HL-60 (cell line): ENCODE measurements around the gene SORCS1.

Experiments
- DNase-seq, 2 experiments: peaks; one replicate each; pipeline ENCODE4 v3.0.0-alpha.2; 2010 to 2020; ENCODE audit warnings: low read depth in 1 of 2, low spot score in 1 of 2
- H3K27ac ChIP-seq: fragments of 250-450 bp; sonication (Bioruptor Pico); replicated peaks from 2 replicates; pipeline ENCODE4 v1.5.1; 2020; ENCODE audit warnings: mild to moderate bottlenecking, moderate library complexity
- H3K27me3 ChIP-seq: fragments of 250-450 bp; sonication (Bioruptor Pico); 2 replicates; pipeline ENCODE4 v1.5.1; 2021; ENCODE audit warnings: mild to moderate bottlenecking, moderate library complexity; ENCODE audit not compliant: insufficient read depth, poor library complexity, severe bottlenecking
- H3K4me3 ChIP-seq: replicated peaks from 2 replicates; pipeline ENCODE4 v1.5.1; 2011; ENCODE audit warnings: mild to moderate bottlenecking, control low read depth, low read length; ENCODE audit not compliant: insufficient read depth
- CTCF ChIP-seq: IDR thresholded peaks from one replicate; pipeline ENCODE4 v1.5.1; 2011; ENCODE audit warnings: low read length, control low read depth, inconsistent platforms; ENCODE audit not compliant: insufficient read depth
- GABPA ChIP-seq: IDR thresholded peaks from 2 replicates; pipeline ENCODE4 v1.6.1; 2012; ENCODE audit warnings: low read depth
- POLR2AphosphoS5 ChIP-seq: IDR thresholded peaks from 2 replicates; pipeline ENCODE4 v1.6.1; 2012; ENCODE audit warnings: low read depth
- REST ChIP-seq: IDR thresholded peaks from 2 replicates; pipeline ENCODE4 v1.6.1; 2012; ENCODE audit warnings: low read depth; ENCODE audit not compliant: insufficient replicate concordance
- SPI1 ChIP-seq: IDR thresholded peaks from 2 replicates; pipeline ENCODE4 v1.6.1; 2012; ENCODE audit warnings: low read depth, mild to moderate bottlenecking, borderline replicate concordance

The SORCS1 gene

GRCh38 chr10:106768204-106768603 lies 396.3 kb downstream of the SORCS1 start:
- H3K27me3 ChIP-seq, result no peaks in the 10 kb centered on the region
- H3K4me3 ChIP-seq, result no peak overlapping the region
- TF ChIP-seq SPI1 (no peak), CTCF (no peak), POLR2AphosphoS5 (no peak), GABPA (no peak), REST (no peak)
- DNase-seq, result no peak
- H3K27ac ChIP-seq, result no peak overlapping the region

GRCh38 chr10:106765928-106766327 lies 398.6 kb downstream of the SORCS1 start:
- DNase-seq, result no peak
- no peak overlapping the region for H3K4me3 ChIP-seq
- H3K27ac ChIP-seq, result no peak overlapping the region
- TF ChIP-seq GABPA (no peak), SPI1 (no peak), POLR2AphosphoS5 (no peak), CTCF (no peak), REST (no peak)
- no peaks in the 10 kb centered on the region for H3K27me3 ChIP-seq

GRCh38 chr10:106765241-106765754 lies 399.2 kb downstream of the SORCS1 start:
- TF ChIP-seq SPI1 (no peak), GABPA (no peak), CTCF (no peak), POLR2AphosphoS5 (no peak), REST (no peak)
- no peak overlapping the region for H3K27ac ChIP-seq
- H3K27me3 ChIP-seq, result no peaks in the 10 kb centered on the region
- H3K4me3 ChIP-seq, result no peak overlapping the region
- DNase-seq, result no peak
